ENCODE results near the gene CD300LB. TPM values are rescaled to one million over a fixed set of nuclear protein-coding genes. Genes with fewer than 3 reads are reported as not detected.
"Not testable (repeated sequence)": the region's sequence is repeated elsewhere in the genome, so short reads cannot be mapped to it uniquely, and the experiment has no call there.

CD300LB gene
- total and polyA plus RNA-seq, 9 donors = 0.04 to 0.35 (median 0.19) TPM

DNA sequence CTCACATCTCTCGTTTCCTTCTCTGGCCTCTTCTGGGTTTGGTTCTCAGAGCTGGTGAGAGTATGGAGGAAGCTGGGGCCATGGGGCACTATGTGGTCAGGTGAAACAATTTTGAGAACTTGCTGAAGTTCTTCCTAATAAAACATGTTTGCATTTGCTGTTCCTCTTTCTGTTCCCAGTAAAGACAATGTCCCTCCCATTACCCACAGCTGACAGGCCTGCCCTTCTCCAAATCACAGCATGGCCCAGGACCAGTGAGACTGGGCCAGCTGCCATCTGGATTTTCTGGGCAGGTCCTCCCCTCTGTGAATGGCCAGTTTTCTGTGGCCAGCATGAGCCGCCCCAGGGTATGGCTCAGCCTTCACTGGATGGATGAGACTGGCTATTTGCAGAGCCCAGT lies 36.1 kb upstream of the CD300LB start, which contains the start of gene CD300H:
Gene CD300H, minus strand, starts transcription at position 113 of the 400 bp plus-strand sequence.
- peaks cover 6% of the 10 kb centered on the region for H3K4me1 ChIP-seq (ENCODE audit: control insufficient read depth, insufficient read depth, low read length)
- H3K4me3 ChIP-seq (ENCODE audit: low read length) = no peak within 1 kb of the TSS
- no peaks in the 10 kb centered on the region for H3K36me3 ChIP-seq (ENCODE audit: control insufficient read depth, insufficient read depth, low read length)
- 100% methylated on average over 1 of the region's 2 CpGs for WGBS (ENCODE audit: insufficient coverage)
- peaks cover 16% of the 10 kb centered on the region for H3K27me3 ChIP-seq (ENCODE audit: control insufficient read depth, insufficient read depth, low read length)
- H3K9me3 ChIP-seq (replicated peaks; ENCODE audit: control insufficient read depth, low read depth, low read length) = no peaks in the 10 kb centered on the region
- H3K27ac ChIP-seq (ENCODE audit: low read length) = no peak within 1 kb of the TSS
- peak; percentile 43 for DNase-seq

DNA sequence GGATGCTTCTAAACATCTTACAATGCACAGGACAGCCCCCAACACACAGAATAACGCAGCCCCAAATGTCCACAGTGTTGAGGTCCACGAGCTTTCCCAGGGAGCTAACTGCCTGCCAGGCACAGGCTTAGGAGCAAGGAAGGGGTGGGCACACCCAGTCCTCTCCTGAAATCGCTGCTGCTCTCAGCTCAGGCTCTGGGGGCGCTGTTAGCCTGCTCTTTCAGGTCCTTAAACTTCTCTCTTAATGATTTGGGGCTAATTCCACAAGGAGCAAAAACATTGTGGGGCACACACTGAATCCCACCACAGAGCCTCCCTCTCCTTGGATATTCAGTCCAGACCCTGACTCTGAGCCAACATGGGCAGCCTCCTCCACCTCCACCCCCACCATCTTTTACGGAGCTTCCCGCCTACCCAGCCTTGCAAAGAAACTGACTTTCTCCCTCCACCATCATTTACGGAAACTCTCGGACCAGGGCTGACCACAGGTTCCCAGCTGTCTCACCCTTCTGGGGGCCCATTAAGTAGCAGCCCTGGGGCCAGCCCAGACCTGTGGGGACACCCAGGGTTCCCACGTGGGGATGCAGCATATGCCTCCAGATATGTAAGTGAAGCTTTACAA lies 35.0 kb upstream of the CD300LB start:
- H3K27ac ChIP-seq (ENCODE audit: low read length) = no peak overlapping the region
- H3K9me3 ChIP-seq (replicated peaks; ENCODE audit: control insufficient read depth, low read depth, low read length) = no peaks in the 10 kb centered on the region
- peaks cover 6% of the 10 kb centered on the region for H3K4me1 ChIP-seq (ENCODE audit: control insufficient read depth, insufficient read depth, low read length)
- H3K36me3 ChIP-seq (ENCODE audit: control insufficient read depth, insufficient read depth, low read length) = no peaks in the 10 kb centered on the region
- no peak overlapping the region for H3K4me3 ChIP-seq (ENCODE audit: low read length)
- peaks cover 19% of the 10 kb centered on the region for H3K27me3 ChIP-seq (ENCODE audit: control insufficient read depth, insufficient read depth, low read length)
- DNase-seq = peak; percentile 14
- WGBS (ENCODE audit: insufficient coverage) = 37% methylated on average over 7 of the region's 9 CpGs

DNA sequence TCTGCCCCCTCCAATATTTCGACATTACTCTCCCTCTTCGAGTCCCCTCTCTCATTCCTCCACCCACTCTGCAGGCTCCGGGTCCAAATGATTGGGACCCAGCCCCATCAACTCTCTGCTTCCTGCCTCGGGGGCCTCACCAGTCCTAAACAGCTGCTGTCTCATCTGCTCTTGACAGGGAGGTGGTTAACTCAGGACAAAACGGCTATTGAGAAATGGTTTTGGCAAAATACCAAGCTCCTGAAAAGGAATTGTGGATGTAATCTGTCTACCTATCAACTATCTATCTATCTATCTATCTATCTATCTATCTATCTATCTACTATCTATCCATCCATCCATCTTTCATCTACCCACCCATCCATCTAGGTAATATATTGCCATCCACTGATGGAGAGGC lies 33.9 kb upstream of the CD300LB start:
- Histone ChIP-seq H3K4me3 (ENCODE audit: low read length) (no peak overlapping the region), H3K4me1 (ENCODE audit: control insufficient read depth, insufficient read depth, low read length) (peaks cover 6% of the 10 kb centered on the region), H3K27me3 (ENCODE audit: control insufficient read depth, insufficient read depth, low read length) (peaks cover 15% of the 10 kb centered on the region), H3K27ac (ENCODE audit: low read length) (no peak overlapping the region), H3K9me3 (replicated peaks; ENCODE audit: control insufficient read depth, low read depth, low read length) (no peaks in the 10 kb centered on the region), H3K36me3 (ENCODE audit: control insufficient read depth, insufficient read depth, low read length) (no peaks in the 10 kb centered on the region)
- 69% methylated on average over 3 of the region's 5 CpGs for whole genome bisulfite sequencing (ENCODE audit: insufficient coverage)
- no peak for DNase-seq

DNA sequence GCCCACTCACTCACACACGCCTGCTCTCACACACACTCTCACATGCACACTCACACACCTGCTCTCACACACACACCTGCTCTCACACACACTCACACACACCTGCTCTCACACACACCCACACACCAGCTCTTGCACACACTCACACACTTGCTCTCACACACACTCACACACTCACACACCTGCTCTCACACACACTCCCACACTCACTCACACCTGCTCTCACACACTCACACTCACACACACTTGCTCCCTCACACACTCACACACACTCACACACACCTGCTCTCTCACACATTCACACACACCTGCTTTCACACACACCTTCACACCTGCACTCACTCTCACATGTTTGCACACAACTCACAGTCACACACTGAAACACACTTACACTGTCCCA lies 32.1 kb upstream of the CD300LB start:
- Histone ChIP-seq H3K9me3 (replicated peaks; ENCODE audit: control insufficient read depth, low read depth, low read length) (no peaks in the 10 kb centered on the region), H3K4me3 (ENCODE audit: low read length) (no peak overlapping the region), H3K36me3 (ENCODE audit: control insufficient read depth, insufficient read depth, low read length) (no peaks in the 10 kb centered on the region), H3K27me3 (ENCODE audit: control insufficient read depth, insufficient read depth, low read length) (peaks cover 10% of the 10 kb centered on the region), H3K27ac (ENCODE audit: low read length) (no peak overlapping the region), H3K4me1 (ENCODE audit: control insufficient read depth, insufficient read depth, low read length) (no peaks in the 10 kb centered on the region)
- DNase-seq = no peak
- WGBS (ENCODE audit: insufficient coverage) = 85% methylated on average over 1 of the region's 1 CpG

DNA sequence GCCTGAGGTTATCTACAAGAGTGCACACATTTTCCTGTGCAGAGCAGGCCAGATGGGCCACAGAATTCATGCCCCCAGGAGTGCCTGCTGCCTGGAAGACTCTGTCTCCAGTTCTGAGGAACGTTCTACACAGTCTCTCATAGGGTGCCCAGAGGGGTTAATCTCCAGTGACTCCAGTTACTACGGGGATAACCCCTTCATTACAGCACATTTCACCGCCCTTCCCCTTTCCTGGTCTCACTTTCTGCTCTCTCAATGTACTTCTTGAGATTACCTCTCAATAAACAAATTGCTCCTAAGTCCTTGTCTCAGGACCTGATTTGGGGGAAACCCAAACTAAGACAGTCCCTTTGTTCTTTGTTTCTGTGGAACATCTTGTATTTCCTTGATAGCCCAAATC lies 30.3 kb upstream of the CD300LB start:
- Histone ChIP-seq H3K4me3 (ENCODE audit: low read length) (no peak overlapping the region), H3K27me3 (ENCODE audit: control insufficient read depth, insufficient read depth, low read length) (peaks cover 10% of the 10 kb centered on the region), H3K4me1 (ENCODE audit: control insufficient read depth, insufficient read depth, low read length) (no peaks in the 10 kb centered on the region), H3K36me3 (ENCODE audit: control insufficient read depth, insufficient read depth, low read length) (no peaks in the 10 kb centered on the region), H3K9me3 (replicated peaks; ENCODE audit: control insufficient read depth, low read depth, low read length) (no peaks in the 10 kb centered on the region), H3K27ac (ENCODE audit: low read length) (no peak overlapping the region)
- 44% methylated on average over 3 of the region's 3 CpGs for WGBS (ENCODE audit: insufficient coverage)
- DNase-seq = no peak

DNA sequence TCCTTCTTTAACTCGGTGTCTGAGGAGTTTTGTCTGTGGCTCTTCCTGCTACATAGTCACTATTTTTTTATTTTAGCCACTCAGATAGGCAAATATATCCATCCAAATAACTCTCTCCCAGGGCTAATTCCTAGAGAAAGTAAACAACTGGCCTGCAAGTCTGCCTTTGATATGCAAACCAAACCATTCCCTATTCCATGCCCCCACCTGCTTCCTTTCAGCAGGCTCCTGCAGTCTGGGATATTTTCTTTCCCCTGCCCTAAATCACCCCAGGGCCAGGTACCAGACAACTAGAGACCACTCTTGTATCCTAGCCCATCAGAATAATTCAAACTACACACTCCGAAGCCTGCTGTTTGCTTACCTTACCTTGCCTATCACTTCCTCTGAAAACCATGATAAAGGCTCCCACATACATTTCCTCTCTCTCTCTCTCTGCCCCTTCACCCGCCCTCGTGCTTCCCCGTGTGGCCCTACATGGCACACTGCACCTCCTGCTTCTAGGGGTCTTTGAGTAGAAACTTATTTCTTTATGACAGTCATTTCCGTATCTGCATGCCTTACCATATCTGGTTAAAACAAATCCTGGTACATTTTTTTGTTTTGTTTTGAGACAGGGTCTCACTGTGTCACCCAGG lies 27.7 kb upstream of the CD300LB start:
- no peak for DNase-seq
- Histone ChIP-seq H3K4me1 (ENCODE audit: control insufficient read depth, insufficient read depth, low read length) (no peaks in the 10 kb centered on the region), H3K27me3 (ENCODE audit: control insufficient read depth, insufficient read depth, low read length) (peaks cover 7% of the 10 kb centered on the region), H3K27ac (ENCODE audit: low read length) (no peak overlapping the region), H3K9me3 (replicated peaks; ENCODE audit: control insufficient read depth, low read depth, low read length) (no peaks in the 10 kb centered on the region), H3K36me3 (ENCODE audit: control insufficient read depth, insufficient read depth, low read length) (no peaks in the 10 kb centered on the region), H3K4me3 (ENCODE audit: low read length) (no peak overlapping the region)
- WGBS (ENCODE audit: insufficient coverage) = 87% methylated on average over 3 of the region's 6 CpGs

DNA sequence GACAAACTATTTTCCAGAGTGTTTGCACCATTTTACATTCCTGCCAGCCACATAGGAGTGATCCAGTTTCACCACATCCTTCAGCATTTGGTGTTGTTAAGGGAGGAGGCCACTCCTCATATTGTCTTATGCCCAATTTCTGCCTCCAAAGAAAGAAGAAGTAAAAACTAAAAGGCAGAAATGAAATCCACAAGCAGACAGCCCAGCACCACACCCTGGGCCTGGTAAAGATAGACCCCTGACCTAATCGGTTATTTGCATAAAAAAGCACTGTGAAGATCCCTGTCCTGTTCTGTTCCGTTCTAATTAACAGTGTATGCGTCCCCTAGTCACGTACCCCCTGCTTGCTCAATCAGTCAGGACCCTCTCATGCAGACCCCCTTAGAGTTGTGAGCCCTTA lies 27.1 kb upstream of the CD300LB start:
- H3K27ac ChIP-seq (ENCODE audit: low read length); H3K4me3 ChIP-seq (ENCODE audit: low read length); H3K27me3 ChIP-seq (ENCODE audit: control insufficient read depth, insufficient read depth, low read length); DNase-seq; H3K36me3 ChIP-seq (ENCODE audit: control insufficient read depth, insufficient read depth, low read length); H3K9me3 ChIP-seq (replicated peaks; ENCODE audit: control insufficient read depth, low read depth, low read length); H3K4me1 ChIP-seq (ENCODE audit: control insufficient read depth, insufficient read depth, low read length): not testable (repeated sequence)
- 74% methylated on average over 4 of the region's 4 CpGs for WGBS (ENCODE audit: insufficient coverage)

DNA sequence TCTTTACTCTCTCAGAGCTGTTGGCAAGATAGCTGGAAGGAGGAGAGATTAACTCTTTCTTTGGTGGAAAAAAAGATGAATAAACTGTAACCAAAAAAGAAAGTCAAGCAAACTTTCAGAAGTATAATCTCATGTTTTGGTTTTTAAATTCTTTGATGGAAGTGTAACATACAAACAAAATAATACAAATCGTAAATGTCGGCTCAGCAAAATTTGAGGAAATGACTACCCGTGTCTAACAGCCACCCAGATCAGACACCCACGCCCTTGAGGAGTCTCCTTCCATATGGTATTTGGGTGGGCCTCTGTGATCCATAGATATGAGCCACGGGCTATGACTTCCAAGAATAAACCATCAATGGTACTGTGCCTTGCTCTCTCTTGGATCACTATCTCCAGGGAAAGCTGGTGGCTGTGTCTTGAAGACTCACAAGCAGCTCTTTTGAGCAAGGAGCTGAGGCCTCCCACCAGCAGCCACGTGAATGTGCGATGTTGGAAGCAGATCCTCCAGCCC lies 24.2 kb upstream of the CD300LB start:
- H3K36me3 ChIP-seq (ENCODE audit: control insufficient read depth, insufficient read depth, low read length) = no peaks in the 10 kb centered on the region
- H3K9me3 ChIP-seq (replicated peaks; ENCODE audit: control insufficient read depth, low read depth, low read length) = no peaks in the 10 kb centered on the region
- no peak overlapping the region for H3K4me3 ChIP-seq (ENCODE audit: low read length)
- peaks cover 2% of the 10 kb centered on the region for H3K27me3 ChIP-seq (ENCODE audit: control insufficient read depth, insufficient read depth, low read length)
- H3K27ac ChIP-seq (ENCODE audit: low read length) = no peak overlapping the region
- DNase-seq = no peak
- WGBS (ENCODE audit: insufficient coverage) = 92% methylated on average over 2 of the region's 7 CpGs
- H3K4me1 ChIP-seq (ENCODE audit: control insufficient read depth, insufficient read depth, low read length) = no peaks in the 10 kb centered on the region

DNA sequence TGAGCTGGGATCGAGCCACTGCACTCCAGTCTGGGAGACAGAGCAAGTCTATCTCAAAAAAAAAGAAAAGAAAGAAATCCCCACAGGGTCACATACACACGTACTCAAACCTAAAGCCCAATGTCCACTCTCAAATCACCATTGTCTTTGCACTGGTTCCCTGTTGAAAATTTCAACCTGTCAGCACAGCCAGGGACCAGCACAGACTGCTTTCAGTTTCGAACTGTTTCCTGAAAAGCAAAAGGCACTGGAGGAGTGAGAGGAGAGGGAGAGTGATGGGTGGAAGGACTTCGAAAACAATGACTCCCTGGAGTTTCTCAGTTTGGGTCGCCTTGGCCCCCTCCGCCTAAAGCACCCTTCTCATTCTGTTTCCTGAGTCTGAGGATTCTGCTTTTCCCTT lies 23.6 kb upstream of the CD300LB start:
- Histone ChIP-seq H3K27me3 (ENCODE audit: control insufficient read depth, insufficient read depth, low read length) (peaks cover 2% of the 10 kb centered on the region), H3K27ac (ENCODE audit: low read length) (no peak overlapping the region), H3K36me3 (ENCODE audit: control insufficient read depth, insufficient read depth, low read length) (no peaks in the 10 kb centered on the region), H3K4me1 (ENCODE audit: control insufficient read depth, insufficient read depth, low read length) (no peaks in the 10 kb centered on the region), H3K9me3 (replicated peaks; ENCODE audit: control insufficient read depth, low read depth, low read length) (no peaks in the 10 kb centered on the region), H3K4me3 (ENCODE audit: low read length) (no peak overlapping the region)
- DNase-seq = peak; percentile 36
- 44% methylated on average over 2 of the region's 6 CpGs for WGBS (ENCODE audit: insufficient coverage)

DNA sequence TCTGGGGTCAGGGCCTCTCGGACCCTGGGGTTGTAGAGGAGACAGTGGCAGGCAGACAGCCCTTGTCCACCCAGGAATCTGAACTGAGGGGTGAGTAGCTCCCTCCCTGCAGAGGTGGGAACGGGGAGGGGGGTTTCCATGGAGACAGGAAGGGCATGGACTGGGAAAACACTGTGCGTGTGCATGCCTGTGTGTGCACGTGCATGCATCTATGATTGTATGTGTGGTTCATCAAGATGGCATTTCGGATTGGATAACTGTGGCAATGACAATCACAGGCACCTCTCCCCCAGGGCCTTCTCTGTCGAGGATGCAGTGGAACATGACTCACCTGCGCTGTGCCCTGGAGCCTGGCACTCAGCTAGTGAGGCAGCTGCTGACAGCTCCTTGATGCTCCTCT lies 20.8 kb upstream of the CD300LB start:
- no peak for DNase-seq
- no peaks in the 10 kb centered on the region for H3K4me1 ChIP-seq (ENCODE audit: control insufficient read depth, insufficient read depth, low read length)
- no peaks in the 10 kb centered on the region for H3K36me3 ChIP-seq (ENCODE audit: control insufficient read depth, insufficient read depth, low read length)
- peaks cover 6% of the 10 kb centered on the region for H3K27me3 ChIP-seq (ENCODE audit: control insufficient read depth, insufficient read depth, low read length)
- H3K9me3 ChIP-seq (replicated peaks; ENCODE audit: control insufficient read depth, low read depth, low read length) = no peaks in the 10 kb centered on the region
- 82% methylated on average over 4 of the region's 7 CpGs for WGBS (ENCODE audit: insufficient coverage)
- H3K27ac ChIP-seq (ENCODE audit: low read length) = no peak overlapping the region
- no peak overlapping the region for H3K4me3 ChIP-seq (ENCODE audit: low read length)
